ENCODE data around the gene RAB6B.
A peak's percentile ranks its signal among the peaks of the same experiment; 100 is the strongest.

RAB6B gene

DNA sequence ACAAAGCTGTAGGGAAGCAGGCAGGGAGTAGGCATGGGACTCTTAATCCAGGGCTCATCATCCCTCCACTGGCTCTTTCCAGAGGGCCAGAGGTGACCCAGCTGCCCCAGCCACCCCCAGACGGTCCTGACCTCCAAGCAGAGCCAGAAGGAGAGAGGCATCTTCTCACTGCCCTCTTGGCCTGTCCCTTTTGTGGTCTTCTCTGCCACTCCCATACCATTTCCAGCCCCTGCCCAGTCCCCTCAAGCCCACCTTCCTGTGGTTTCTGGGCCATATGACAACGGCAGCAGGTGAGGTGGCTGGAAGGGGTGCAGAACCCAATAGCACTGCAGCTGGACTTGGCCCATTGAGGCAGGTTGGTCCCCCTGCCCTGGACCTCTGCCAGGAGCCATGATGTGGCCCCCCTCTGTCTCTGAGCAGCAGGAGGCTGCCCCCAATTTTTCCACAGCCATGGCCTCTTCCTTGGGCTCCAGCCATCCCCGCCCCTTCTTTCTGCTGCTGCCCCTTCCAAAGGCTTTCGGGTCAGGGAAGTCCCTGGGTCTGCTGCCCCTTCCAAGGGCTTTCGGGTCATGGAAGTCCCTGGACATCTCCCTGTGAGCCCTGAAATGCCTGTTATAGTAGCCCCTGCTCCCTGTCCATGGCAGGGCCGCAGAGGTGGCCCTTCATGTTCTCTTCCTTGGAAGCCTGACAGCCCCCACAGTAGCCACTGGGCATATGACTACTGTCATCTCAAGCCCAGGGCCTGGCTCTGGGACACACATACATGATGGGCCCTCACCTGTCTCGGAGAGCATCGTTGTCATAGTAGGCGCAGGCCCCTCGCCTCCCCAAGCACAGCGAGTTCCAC lies 39.5 kb upstream of the RAB6B start:
- TF ChIP-seq, protein P1, sequence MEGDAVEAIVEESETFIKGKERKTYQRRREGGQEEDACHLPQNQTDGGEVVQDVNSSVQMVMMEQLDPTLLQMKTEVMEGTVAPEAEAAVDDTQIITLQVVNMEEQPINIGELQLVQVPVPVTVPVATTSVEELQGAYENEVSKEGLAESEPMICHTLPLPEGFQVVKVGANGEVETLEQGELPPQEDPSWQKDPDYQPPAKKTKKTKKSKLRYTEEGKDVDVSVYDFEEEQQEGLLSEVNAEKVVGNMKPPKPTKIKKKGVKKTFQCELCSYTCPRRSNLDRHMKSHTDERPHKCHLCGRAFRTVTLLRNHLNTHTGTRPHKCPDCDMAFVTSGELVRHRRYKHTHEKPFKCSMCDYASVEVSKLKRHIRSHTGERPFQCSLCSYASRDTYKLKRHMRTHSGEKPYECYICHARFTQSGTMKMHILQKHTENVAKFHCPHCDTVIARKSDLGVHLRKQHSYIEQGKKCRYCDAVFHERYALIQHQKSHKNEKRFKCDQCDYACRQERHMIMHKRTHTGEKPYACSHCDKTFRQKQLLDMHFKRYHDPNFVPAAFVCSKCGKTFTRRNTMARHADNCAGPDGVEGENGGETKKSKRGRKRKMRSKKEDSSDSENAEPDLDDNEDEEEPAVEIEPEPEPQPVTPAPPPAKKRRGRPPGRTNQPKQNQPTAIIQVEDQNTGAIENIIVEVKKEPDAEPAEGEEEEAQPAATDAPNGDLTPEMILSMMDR (conservative IDR thresholded peaks at IDR 0.05; ENCODE audit: low read depth, low read length), result no peak
- DNase-seq (ENCODE audit: low read depth), result no peak
- H3K4me3 ChIP-seq (ENCODE audit: low read length), result no peak overlapping the region

- no peak for DNase-seq (ENCODE audit: low read depth)
- H3K4me3 ChIP-seq (ENCODE audit: low read length), result no peak overlapping the region
- TF ChIP-seq, protein P1 (conservative IDR thresholded peaks at IDR 0.05; ENCODE audit: low read depth, low read length), result no peak
These were observed 38.6 kb upstream of the RAB6B start for GRCh38 chr3:133934073-133934970.

GRCh38 chr3:133933097-133934024 lies 37.7 kb upstream of the RAB6B start:
- no peak for DNase-seq (ENCODE audit: low read depth)
- no peak overlapping the region for H3K4me3 ChIP-seq (ENCODE audit: low read length)
- TF ChIP-seq, protein P1 (conservative IDR thresholded peaks at IDR 0.05; ENCODE audit: low read depth, low read length), result no peak

- no peak for DNase-seq (ENCODE audit: low read depth)
- H3K4me3 ChIP-seq (ENCODE audit: low read length), result no peak overlapping the region
- TF ChIP-seq, protein P1 (conservative IDR thresholded peaks at IDR 0.05; ENCODE audit: low read depth, low read length), result no peak
These were observed 36.3 kb upstream of the RAB6B start for GRCh38 chr3:133932009-133932408.

GRCh38 chr3:133931084-133931483 lies 35.4 kb upstream of the RAB6B start:
- TF ChIP-seq, protein P1 (conservative IDR thresholded peaks at IDR 0.05; ENCODE audit: low read depth, low read length), result no peak
- H3K4me3 ChIP-seq (ENCODE audit: low read length), result no peak overlapping the region
- DNase-seq (ENCODE audit: low read depth), result no peak

GRCh38 chr3:133930341-133930933 lies 34.8 kb upstream of the RAB6B start:
- TF ChIP-seq, protein P1 (conservative IDR thresholded peaks at IDR 0.05; ENCODE audit: low read depth, low read length), result peak; percentile 80
- DNase-seq (ENCODE audit: low read depth), result no peak
- H3K4me3 ChIP-seq (ENCODE audit: low read length), result no peak overlapping the region
